GM23338 (cell line): ENCODE results near the gene CPNE4.

Experiments
- CREB1 ChIP-seq: fragments of 250-450 bp; sonication (Bioruptor Pico); IDR thresholded peaks from 2 replicates; pipeline ENCODE4 v1.5.0; 2020; ENCODE audit warnings: low read depth, mild to moderate bottlenecking, moderate library complexity
- CTCF ChIP-seq, 2 experiments: fragments of 200-600 bp in 1 of 2; sonication (generic) in 1 of 2; conservative IDR thresholded peaks; 2 replicates each; pipeline versions ENCODE4 v1.5.1 to v1.6.1; 2016 to 2017; ENCODE audit warnings: antibody characterized with exemption in 2 of 2, low read depth in 2 of 2, mild to moderate bottlenecking in 2 of 2, moderate library complexity in 1 of 2
- ETS1 ChIP-seq: IDR thresholded peaks from 2 replicates; pipeline ENCODE4 v1.6.1; 2016; ENCODE audit warnings: antibody characterized with exemption
- EZH2 ChIP-seq: fragments of 200-600 bp; sonication (generic); IDR thresholded peaks from one replicate; pipeline ENCODE4 v1.8.0; 2017; ENCODE audit warnings: antibody characterized with exemption, mild to moderate bottlenecking, low read depth; ENCODE audit not compliant: unreplicated experiment
- EZH2phosphoT487 ChIP-seq: fragments of 200-600 bp; sonication (generic); IDR thresholded peaks from one replicate; pipeline ENCODE4 v1.8.1; 2018; ENCODE audit warnings: antibody characterized with exemption; ENCODE audit not compliant: unreplicated experiment
- JUNB ChIP-seq: IDR thresholded peaks from one replicate; pipeline ENCODE4 v1.6.1; 2016; ENCODE audit warnings: antibody characterized with exemption; ENCODE audit not compliant: unreplicated experiment
- NANOG ChIP-seq: IDR thresholded peaks from 2 replicates; pipeline ENCODE4 v1.6.1; 2016; ENCODE audit warnings: antibody characterized with exemption, borderline replicate concordance
- POLR2AphosphoS5 ChIP-seq: IDR thresholded peaks from 2 replicates; pipeline ENCODE4 v1.6.1; 2016; ENCODE audit warnings: antibody characterized with exemption, low read depth
- REST ChIP-seq: IDR thresholded peaks from one replicate; pipeline ENCODE4 v1.6.1; 2018; ENCODE audit warnings: antibody characterized with exemption; ENCODE audit not compliant: unreplicated experiment
- STAT1 ChIP-seq: IDR thresholded peaks from one replicate; pipeline ENCODE4 v1.6.1; 2016; ENCODE audit warnings: antibody characterized with exemption; ENCODE audit not compliant: unreplicated experiment
- ZNF114 ChIP-seq: fragments of 250-450 bp; sonication (Bioruptor Pico); IDR thresholded peaks from 2 replicates; pipeline ENCODE4 v1.5.0; 2020; ENCODE audit warnings: mild to moderate bottlenecking, moderate library complexity
- ZNF331 ChIP-seq: fragments of 250-450 bp; sonication (Bioruptor Pico); IDR thresholded peaks from 2 replicates; pipeline ENCODE4 v1.5.0; 2020; ENCODE audit warnings: low read depth, mild to moderate bottlenecking, moderate library complexity
- ZNF462 ChIP-seq: fragments of 250-450 bp; sonication (Bioruptor Pico); IDR thresholded peaks from 2 replicates; pipeline ENCODE4 v1.5.0; 2020; ENCODE audit warnings: mild to moderate bottlenecking, moderate library complexity

GRCh38 chr3:131907796-131908195 lies 127.0 kb downstream of the CPNE4 start:
- TF ChIP-seq CREB1 (no peak), CTCF (conservative IDR thresholded peaks at IDR 0.05; ENCODE audit: low read depth in 2 of 2) (no peak), EZH2phosphoT487 (no peak), EZH2 (no peak), POLR2AphosphoS5 (no peak), REST (no peak), JUNB (no peak), ETS1 (no peak), ZNF114 (CRISPR knock-in tag) (no peak), ZNF331 (CRISPR knock-in tag) (no peak), ZNF462 (CRISPR knock-in tag) (no peak), STAT1 (no peak), NANOG (no peak)
